GM12878 (cell line): Measurements from ENCODE around the gene PPM1K. TPM values are rescaled to one million over a fixed set of nuclear protein-coding genes. Genes with fewer than 3 reads are reported as not detected.

Experiments used
- MTA2 ChIP-seq: fragments of 450-650 bp; IDR thresholded peaks from 2 replicates; pipeline ENCODE4 v1.6.1; 2016; ENCODE audit warnings: low read depth, mild to moderate bottlenecking, moderate library complexity
- NR2F1 ChIP-seq: fragments of 450-650 bp; conservative IDR thresholded peaks from 2 replicates; pipeline ENCODE4 v1.6.1; 2017; ENCODE audit warnings: mild to moderate bottlenecking
- RFX5 ChIP-seq: IDR thresholded peaks from 2 replicates; pipeline ENCODE4 v1.6.1; 2011; ENCODE audit warnings: low read depth, low read length, improper control_type of control experiment
- SIN3A ChIP-seq: IDR thresholded peaks from 2 replicates; pipeline ENCODE4 v1.6.1; 2012; ENCODE audit warnings: low read depth, low read length, improper control_type of control experiment
- SMAD1 ChIP-seq: fragments of 450-650 bp; IDR thresholded peaks from 2 replicates; pipeline ENCODE4 v1.6.1; 2018; ENCODE audit warnings: mild to moderate bottlenecking, low read depth; ENCODE audit not compliant: partially characterized antibody
- SMAD5 ChIP-seq: IDR thresholded peaks from 2 replicates; pipeline ENCODE4 v1.6.1; 2016; ENCODE audit warnings: antibody characterized with exemption, low read depth
- YY1 ChIP-seq: IDR thresholded peaks from 2 replicates; pipeline ENCODE4 v1.6.1; 2011; ENCODE audit warnings: low read depth, mild to moderate bottlenecking, low read length
- polyA plus RNA-seq, 11 experiments: library from polyadenylated mRNA; depleted of rRNA in 4 of 11; unstranded in 6 of 11; stranded (reverse) in 5 of 11; fragments of >200 nt; fragmentation: Nextera tagmentation in 4 of 11; fragmentation: Illumina TruSeq in 1 of 11; extraction: Ambion mirVana in 4 of 11; extraction: Trizol in 1 of 11; gene quantifications; 1 replicate in 1 of 11; 2 replicates in 10 of 11; pipeline versions ENCODE4 v1.2.1 to v1.2.3, GENCODE V29; 2011 to 2016; ENCODE audit warnings: inconsistent platforms in 2 of 11, missing spikeins in 2 of 11, low read depth in 1 of 11
- total RNA-seq, 4 experiments: library from RNA; depleted of rRNA in 3 of 4; stranded (reverse); fragments of >200 nt in 3 of 4; fragmentation: Illumina TruSeq in 1 of 4; extraction: Trizol in 1 of 4; gene quantifications; 2 replicates each; pipeline versions ENCODE4 v1.2.1 to v1.2.3, GENCODE V29; 2013 to 2021
- TF ChIP-seq, protein P1 (sequence below): IDR thresholded peaks from 2 replicates; pipeline ENCODE4 v1.6.1; 2011; ENCODE audit warnings: low read depth, mild to moderate bottlenecking, low read length, moderate library complexity, borderline replicate concordance; ENCODE audit errors: extremely low read depth
- TF ChIP-seq, protein P2 (sequence below): fragments of 450-650 bp; IDR thresholded peaks from 2 replicates; pipeline ENCODE4 v1.6.1; 2016; ENCODE audit warnings: mild to moderate bottlenecking, moderate library complexity, borderline replicate concordance

PPM1K gene
- total and polyA plus RNA-seq, 10 of the 15 experiments (the other 5 are each of a cell fraction or from before 2014, with no cell fraction given), result 25.0 to 79.1 (median 36.9) TPM

DNA sequence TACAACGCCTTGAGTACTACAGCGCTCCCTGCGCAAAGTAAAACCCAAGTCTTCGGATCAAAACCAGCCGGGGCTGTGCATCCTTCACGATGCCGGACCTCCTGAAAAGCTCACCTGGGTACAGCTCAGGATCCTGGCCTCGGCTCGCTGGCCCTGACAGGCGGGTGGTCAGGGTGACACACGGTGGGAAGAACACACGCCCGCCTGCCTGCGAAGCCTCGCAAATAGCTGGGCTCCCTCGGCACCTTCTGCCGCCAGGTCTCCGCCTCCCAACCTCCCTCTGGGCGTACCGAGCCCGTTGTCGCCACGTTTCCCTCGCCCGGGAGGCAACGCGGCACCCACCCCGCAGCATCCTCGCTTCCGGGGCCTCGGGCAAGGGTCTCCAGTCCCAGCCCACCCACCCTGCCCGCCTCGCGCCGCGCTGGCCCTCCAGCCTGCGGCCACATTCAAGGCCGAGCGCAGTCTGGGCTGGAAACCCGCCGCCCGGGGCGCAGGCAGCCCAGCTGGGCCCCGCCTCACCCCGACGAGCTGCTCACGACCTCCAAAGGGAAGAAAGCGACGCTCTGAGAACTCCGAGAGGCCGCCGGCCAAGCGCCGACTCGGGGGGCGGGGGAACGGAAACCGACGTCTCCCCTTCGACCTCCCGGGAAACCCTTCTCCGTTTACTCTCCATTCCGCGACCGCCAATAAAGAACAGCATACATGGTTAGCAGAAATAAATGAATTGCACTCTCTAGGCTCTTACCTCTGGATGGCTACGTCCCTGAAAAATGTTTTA, 511 bp downstream of the PPM1K start (continued):
- TF ChIP-seq, protein P1, sequence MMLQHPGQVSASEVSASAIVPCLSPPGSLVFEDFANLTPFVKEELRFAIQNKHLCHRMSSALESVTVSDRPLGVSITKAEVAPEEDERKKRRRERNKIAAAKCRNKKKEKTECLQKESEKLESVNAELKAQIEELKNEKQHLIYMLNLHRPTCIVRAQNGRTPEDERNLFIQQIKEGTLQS, result no peak
- TF ChIP-seq SMAD1, result peak; percentile 66
- peak; percentile 7; the same call in 1 of the 2 replicates for TF ChIP-seq MTA2
- 0 out of 2 replicates have a peak, but pooled peaks have one; percentile 17 for TF ChIP-seq SMAD5
- no peak for TF ChIP-seq RFX5
- peak; percentile 68; the same call in 1 of the 2 replicates for TF ChIP-seq NR2F1
- peak; percentile 68 for TF ChIP-seq SIN3A
- TF ChIP-seq YY1, result peak; percentile 28
- TF ChIP-seq, protein P2, sequence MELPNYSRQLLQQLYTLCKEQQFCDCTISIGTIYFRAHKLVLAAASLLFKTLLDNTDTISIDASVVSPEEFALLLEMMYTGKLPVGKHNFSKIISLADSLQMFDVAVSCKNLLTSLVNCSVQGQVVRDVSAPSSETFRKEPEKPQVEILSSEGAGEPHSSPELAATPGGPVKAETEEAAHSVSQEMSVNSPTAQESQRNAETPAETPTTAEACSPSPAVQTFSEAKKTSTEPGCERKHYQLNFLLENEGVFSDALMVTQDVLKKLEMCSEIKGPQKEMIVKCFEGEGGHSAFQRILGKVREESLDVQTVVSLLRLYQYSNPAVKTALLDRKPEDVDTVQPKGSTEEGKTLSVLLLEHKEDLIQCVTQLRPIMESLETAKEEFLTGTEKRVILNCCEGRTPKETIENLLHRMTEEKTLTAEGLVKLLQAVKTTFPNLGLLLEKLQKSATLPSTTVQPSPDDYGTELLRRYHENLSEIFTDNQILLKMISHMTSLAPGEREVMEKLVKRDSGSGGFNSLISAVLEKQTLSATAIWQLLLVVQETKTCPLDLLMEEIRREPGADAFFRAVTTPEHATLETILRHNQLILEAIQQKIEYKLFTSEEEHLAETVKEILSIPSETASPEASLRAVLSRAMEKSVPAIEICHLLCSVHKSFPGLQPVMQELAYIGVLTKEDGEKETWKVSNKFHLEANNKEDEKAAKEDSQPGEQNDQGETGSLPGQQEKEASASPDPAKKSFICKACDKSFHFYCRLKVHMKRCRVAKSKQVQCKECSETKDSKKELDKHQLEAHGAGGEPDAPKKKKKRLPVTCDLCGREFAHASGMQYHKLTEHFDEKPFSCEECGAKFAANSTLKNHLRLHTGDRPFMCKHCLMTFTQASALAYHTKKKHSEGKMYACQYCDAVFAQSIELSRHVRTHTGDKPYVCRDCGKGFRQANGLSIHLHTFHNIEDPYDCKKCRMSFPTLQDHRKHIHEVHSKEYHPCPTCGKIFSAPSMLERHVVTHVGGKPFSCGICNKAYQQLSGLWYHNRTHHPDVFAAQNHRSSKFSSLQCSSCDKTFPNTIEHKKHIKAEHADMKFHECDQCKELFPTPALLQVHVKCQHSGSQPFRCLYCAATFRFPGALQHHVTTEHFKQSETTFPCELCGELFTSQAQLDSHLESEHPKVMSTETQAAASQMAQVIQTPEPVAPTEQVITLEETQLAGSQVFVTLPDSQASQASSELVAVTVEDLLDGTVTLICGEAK, result peak; percentile 60
- TF ChIP-seq, all 136 proteins: peak for 16
